BLaER1 treated with 17β-estradiol and CSF1 and Interleukin-3, amounts not matched to agents 10 nM and 100 nM (cell line): ENCODE data around the gene UIMC1.

ENCODE experiments used
- H3K27ac ChIP-seq, 11 experiments: shearing (Covaris generic); formaldehyde crosslinking; 2 replicates each; pipeline ENCODE4 v1.8.1; 2022
- H3K27me3 ChIP-seq, 11 experiments: shearing (Covaris generic); formaldehyde crosslinking; 2 replicates each; pipeline ENCODE4 v1.8.1; 2022
- H3K36me3 ChIP-seq, 11 experiments: shearing (Covaris generic); formaldehyde crosslinking; 2 replicates each; pipeline ENCODE4 v1.8.1; 2022
- H3K4me1 ChIP-seq, 10 experiments: shearing (Covaris generic); formaldehyde crosslinking; 2 replicates each; pipeline ENCODE4 v1.8.1; 2022
- H3K4me2 ChIP-seq, 11 experiments: shearing (Covaris generic); formaldehyde crosslinking; 2 replicates each; pipeline ENCODE4 v1.8.1; 2022
- H3K4me3 ChIP-seq, 10 experiments: shearing (Covaris generic); formaldehyde crosslinking; 2 replicates each; pipeline ENCODE4 v1.8.1; 2022
- H3K9ac ChIP-seq, 11 experiments: shearing (Covaris generic); formaldehyde crosslinking; 2 replicates each; pipeline ENCODE4 v1.8.1; 2022
- H3K9me3 ChIP-seq, 11 experiments: shearing (Covaris generic); formaldehyde crosslinking; replicated peaks in 1 of 11; 2 replicates each; pipeline ENCODE4 v1.8.1; 2022
- H4K20me1 ChIP-seq, 11 experiments: shearing (Covaris generic); formaldehyde crosslinking; 2 replicates each; pipeline ENCODE4 v1.8.1; 2022
- Cebpa-rat ChIP-seq, 11 experiments: shearing (Covaris generic); IDR thresholded peaks; 2 replicates each; pipeline ENCODE4 v1.8.1; 2022

UIMC1 gene

GRCh38 chr5:176879663-176880361 is 126.8 kb downstream of the UIMC1 start:
- TF ChIP-seq Cebpa-rat (IDR thresholded peaks at IDR 0.05) = no peak
- Histone ChIP-seq H3K36me3 (peaks cover 0 to 45% (median 0%) of the 10 kb centered on the region in 11 experiments; a peak in 5 of 22 replicates), H3K4me1 (peaks cover 12 to 20% (median 14%) of the 10 kb centered on the region in 10 experiments; a peak in 19 of 20 replicates), H3K27me3 (peaks cover 43 to 83% (median 52%) of the 10 kb centered on the region in 11 experiments), H3K4me2 (no peak overlapping the region), H4K20me1 (peaks cover 0 to 98% (median 25%) of the 10 kb centered on the region in 11 experiments; a peak in 17 of 22 replicates), H3K4me3 (no peak overlapping the region), H3K9ac (no peak overlapping the region), H3K9me3 (peaks cover 0 to 3% (median 0%) of the 10 kb centered on the region in 11 experiments; a peak in 6 of 22 replicates), H3K27ac (no peak overlapping the region)

GRCh38 chr5:176878906-176879662 is 127.5 kb downstream of the UIMC1 start:
- H3K36me3 ChIP-seq = peaks cover 0 to 39% (median 0%) of the 10 kb centered on the region in 11 experiments; a peak in 5 of 22 replicates
- no peak for TF ChIP-seq Cebpa-rat (IDR thresholded peaks at IDR 0.05)
- H3K27me3 ChIP-seq = peaks cover 50 to 85% (median 58%) of the 10 kb centered on the region in 11 experiments
- peaks cover under 1 to 11% (median 5%) of the 10 kb centered on the region in 11 experiments; a peak in 16 of 22 replicates for H3K9me3 ChIP-seq
- H3K4me1 ChIP-seq = peaks cover 12 to 22% (median 15%) of the 10 kb centered on the region in 10 experiments; a peak in 19 of 20 replicates
- peaks cover 0 to 91% (median 25%) of the 10 kb centered on the region in 11 experiments; a peak in 17 of 22 replicates for H4K20me1 ChIP-seq
- no peak overlapping the region for H3K9ac ChIP-seq
- no peak overlapping the region for H3K27ac ChIP-seq
- H3K4me2 ChIP-seq = no peak overlapping the region
- no peak overlapping the region for H3K4me3 ChIP-seq

- Histone ChIP-seq H3K4me1 (peaks cover 15 to 28% (median 20%) of the 10 kb centered on the region in 10 experiments), H3K4me2 (no peak overlapping the region), H3K27me3 (peaks cover 50 to 85% (median 58%) of the 10 kb centered on the region in 11 experiments), H3K9ac (no peak overlapping the region), H3K27ac (no peak overlapping the region), H3K9me3 (peaks cover 7 to 17% (median 11%) of the 10 kb centered on the region in 11 experiments), H3K36me3 (peaks cover 0 to 33% (median 0%) of the 10 kb centered on the region in 11 experiments; a peak in 5 of 22 replicates), H3K4me3 (no peak overlapping the region), H4K20me1 (peaks cover 0 to 84% (median 25%) of the 10 kb centered on the region in 11 experiments; a peak in 17 of 22 replicates)
- TF ChIP-seq Cebpa-rat (IDR thresholded peaks at IDR 0.05) = no peak
Observed at GRCh38 chr5:176878463-176878862, 128.1 kb downstream of the UIMC1 start.

GRCh38 chr5:176877793-176878331 is 128.7 kb downstream of the UIMC1 start:
- H3K27me3 ChIP-seq = peaks cover 50 to 79% (median 57%) of the 10 kb centered on the region in 11 experiments
- H3K4me2 ChIP-seq = no peak overlapping the region
- H3K9me3 ChIP-seq = peaks cover 13 to 23% (median 17%) of the 10 kb centered on the region in 11 experiments
- H3K27ac ChIP-seq = no peak overlapping the region
- no peak for TF ChIP-seq Cebpa-rat (IDR thresholded peaks at IDR 0.05)
- no peak overlapping the region for H3K9ac ChIP-seq
- peaks cover 15 to 32% (median 22%) of the 10 kb centered on the region in 10 experiments for H3K4me1 ChIP-seq
- no peak overlapping the region for H3K4me3 ChIP-seq
- peaks cover 0 to 27% (median 0%) of the 10 kb centered on the region in 11 experiments; a peak in 5 of 22 replicates for H3K36me3 ChIP-seq
- H4K20me1 ChIP-seq = peaks cover 0 to 79% (median 25%) of the 10 kb centered on the region in 11 experiments; a peak in 17 of 22 replicates

GRCh38 chr5:176876506-176877431 is 129.8 kb downstream of the UIMC1 start:
- Histone ChIP-seq H4K20me1 (peaks cover 0 to 68% (median 25%) of the 10 kb centered on the region in 11 experiments; a peak in 17 of 22 replicates), H3K9ac (no peak overlapping the region), H3K9me3 (peaks cover 19 to 30% (median 25%) of the 10 kb centered on the region in 11 experiments), H3K4me1 (peaks cover 15 to 32% (median 22%) of the 10 kb centered on the region in 10 experiments), H3K36me3 (peaks cover 0 to 17% (median 0%) of the 10 kb centered on the region in 11 experiments; a peak in 5 of 22 replicates), H3K4me3 (0 out of 20 replicates have a peak overlapping the region, but pooled peaks of 1 of the 10 experiments have one; percentile 1), H3K4me2 (peak overlapping the region; percentile 20 to 74 (median 57); a peak in 20 of 22 replicates), H3K27ac (no peak overlapping the region), H3K27me3 (peaks cover 50 to 74% (median 54%) of the 10 kb centered on the region in 11 experiments)
- no peak for TF ChIP-seq Cebpa-rat (IDR thresholded peaks at IDR 0.05)

GRCh38 chr5:176875783-176876505 is 130.6 kb downstream of the UIMC1 start:
- peaks cover 19 to 30% (median 25%) of the 10 kb centered on the region in 11 experiments for H3K9me3 ChIP-seq
- 0 out of 20 replicates have a peak overlapping the region, but pooled peaks of 2 of the 10 experiments have one; percentile 1 to 2 for H3K4me3 ChIP-seq
- no peak overlapping the region for H3K27ac ChIP-seq
- H3K4me2 ChIP-seq = peak overlapping the region; percentile 20 to 74 (median 57); a peak in 21 of 22 replicates
- H4K20me1 ChIP-seq = peaks cover 0 to 59% (median 25%) of the 10 kb centered on the region in 11 experiments; a peak in 17 of 22 replicates
- H3K27me3 ChIP-seq = peaks cover 50 to 68% (median 54%) of the 10 kb centered on the region in 11 experiments
- no peak for TF ChIP-seq Cebpa-rat (IDR thresholded peaks at IDR 0.05)
- H3K4me1 ChIP-seq = peaks cover 15 to 32% (median 22%) of the 10 kb centered on the region in 10 experiments
- H3K36me3 ChIP-seq = peaks cover 0 to 9% (median 0%) of the 10 kb centered on the region in 11 experiments; a peak in 5 of 22 replicates
- H3K9ac ChIP-seq = no peak overlapping the region

- peaks cover 19 to 37% (median 26%) of the 10 kb centered on the region in 10 experiments for H3K4me1 ChIP-seq
- H3K9me3 ChIP-seq = peaks cover 27 to 39% (median 33%) of the 10 kb centered on the region in 11 experiments
- no peak overlapping the region for H3K4me3 ChIP-seq
- no peak for TF ChIP-seq Cebpa-rat (IDR thresholded peaks at IDR 0.05)
- 0 out of 22 replicates have a peak, but pooled peaks cover 0 to under 1% (median 0%) of the 10 kb centered on the region in 11 experiments for H3K36me3 ChIP-seq
- peak overlapping the region in 3 of 11 experiments; percentile 20 to 58 (median 55); a peak in 2 of 22 replicates for H3K4me2 ChIP-seq
- H3K9ac ChIP-seq = no peak overlapping the region
- no peak overlapping the region for H3K27ac ChIP-seq
- H4K20me1 ChIP-seq = peaks cover 0 to 51% (median 25%) of the 10 kb centered on the region in 11 experiments; a peak in 16 of 22 replicates
- H3K27me3 ChIP-seq = peaks cover 48 to 66% (median 54%) of the 10 kb centered on the region in 11 experiments
Observed at GRCh38 chr5:176875014-176875550, 131.5 kb downstream of the UIMC1 start.
